Activated CD8-positive, alpha-beta T cell treated with anti-CD3 and anti-CD28 coated beads for 36 hours (primary cell): ENCODE measurements around the gene IL21R. TPM values are rescaled to one million over a fixed set of nuclear protein-coding genes. Genes with fewer than 3 reads are reported as not detected.

Experiments
- ATAC-seq: fragments of 200-7000 bp; cut with Tn5 transposase; one replicate; pipeline ENCODE4 v1.10.0; 2021; ENCODE audit warnings: mild to moderate bottlenecking, moderate library complexity
- CTCF ChIA-PET: fragments of 350-600 bp; sonication (Branson Sonifier 250); formaldehyde crosslinking; loops from one replicate; lab custom pipeline; 2021; ENCODE audit warnings: antibody characterized with exemption; lab: Charles Lee
- POLR2A ChIA-PET: fragments of 350-600 bp; sonication (Branson Sonifier 250); formaldehyde crosslinking; loops from one replicate; lab custom pipeline; 2021; ENCODE audit warnings: antibody characterized with exemption; lab: Charles Lee
- DNase-seq: peaks from one replicate; pipeline ENCODE4 v3.0.0-alpha.2; 2020
- H3K27ac Mint-ChIP-seq: one replicate; pipeline ENCODE4 v1.8.0; 2021; ENCODE audit warnings: mild to moderate bottlenecking, mixed read lengths
- H3K27me3 Mint-ChIP-seq: one replicate; pipeline ENCODE4 v1.8.0; 2021; ENCODE audit warnings: mixed read lengths
- H3K36me3 Mint-ChIP-seq: one replicate; pipeline ENCODE4 v1.8.0; 2021; ENCODE audit warnings: low read depth, mixed read lengths
- H3K4me1 Mint-ChIP-seq: one replicate; pipeline ENCODE4 v1.8.0; 2021; ENCODE audit warnings: low read depth, mixed read lengths
- H3K4me3 Mint-ChIP-seq: one replicate; pipeline ENCODE4 v1.8.0; 2021; ENCODE audit warnings: mild to moderate bottlenecking, moderate library complexity, mixed read lengths
- H3K9me3 Mint-ChIP-seq: one replicate; pipeline ENCODE4 v1.8.0; 2021; ENCODE audit warnings: mixed read lengths
- intact Hi-C: fragments of 100-400 bp; cut with micrococcal nuclease; formaldehyde crosslinking; loops from one replicate; pipeline ENCODE4 v1.10.0; 2022
- total RNA-seq, 2 experiments: library from RNA; stranded (reverse); gene quantifications; one replicate each; pipeline ENCODE4 v1.2.3, GENCODE V29; 2021
- TF ChIP-seq, protein P1 (sequence below): fragments of 200-600 bp; IDR thresholded peaks from one replicate; pipeline ENCODE4 v1.8.0; 2022; ENCODE audit warnings: antibody characterized with exemption, mild to moderate bottlenecking

Gene IL21R
- total RNA-seq, 2 experiments from 2014 or later, result 95.6 to 97.2 TPM

DNA sequence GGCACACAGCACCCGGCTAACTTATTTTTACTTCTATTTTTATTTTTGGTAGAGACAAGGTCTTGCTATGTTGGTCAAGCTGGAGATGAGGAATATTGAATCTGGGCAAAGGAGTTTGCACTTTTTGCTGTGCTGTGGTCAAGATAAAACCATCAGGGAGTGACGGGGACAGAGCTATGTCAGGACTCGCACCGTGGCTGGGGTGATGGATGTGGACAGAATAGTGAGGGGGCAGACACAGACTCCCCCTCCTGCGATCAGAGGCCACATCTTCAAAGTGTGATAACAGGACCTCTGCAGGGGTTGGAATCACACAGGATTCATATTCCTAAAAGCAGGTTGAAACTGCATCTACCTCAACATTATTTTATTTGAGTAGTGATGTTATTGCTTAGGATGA, 25.6 kb downstream of the IL21R start:
- ATAC-seq (no peak), DNase-seq (peak; percentile 1)
- peaks cover 81% of the 10 kb centered on the region for H3K4me1 Mint-ChIP-seq
- peaks cover 88% of the 10 kb centered on the region for H3K36me3 Mint-ChIP-seq
- H3K27me3 Mint-ChIP-seq, result no peaks in the 10 kb centered on the region
- intact Hi-C loops, result loop anchor here (2.0 kb wide), 1 partner anchor 19 kb away; no protein-coding TSS in a partner anchor
- H3K4me3 Mint-ChIP-seq, result peak overlapping the region; percentile 64
- ChIA-PET CTCF (interaction anchor here (1.0 to 2.3 kb wide), 4 partner anchors 10 to 193 kb away, joined by 3 to 8 read pairs (median 6); no protein-coding TSS in a partner anchor), POLR2A (interaction anchor here (0.6 to 9.6 kb wide), 13 partner anchors 10 to 228 kb away, joined by 3 to 85 read pairs (median 5); partner anchors contain the start of gene IL21R)
- peak overlapping the region; percentile 92 for H3K27ac Mint-ChIP-seq
- TF ChIP-seq, protein P1, sequence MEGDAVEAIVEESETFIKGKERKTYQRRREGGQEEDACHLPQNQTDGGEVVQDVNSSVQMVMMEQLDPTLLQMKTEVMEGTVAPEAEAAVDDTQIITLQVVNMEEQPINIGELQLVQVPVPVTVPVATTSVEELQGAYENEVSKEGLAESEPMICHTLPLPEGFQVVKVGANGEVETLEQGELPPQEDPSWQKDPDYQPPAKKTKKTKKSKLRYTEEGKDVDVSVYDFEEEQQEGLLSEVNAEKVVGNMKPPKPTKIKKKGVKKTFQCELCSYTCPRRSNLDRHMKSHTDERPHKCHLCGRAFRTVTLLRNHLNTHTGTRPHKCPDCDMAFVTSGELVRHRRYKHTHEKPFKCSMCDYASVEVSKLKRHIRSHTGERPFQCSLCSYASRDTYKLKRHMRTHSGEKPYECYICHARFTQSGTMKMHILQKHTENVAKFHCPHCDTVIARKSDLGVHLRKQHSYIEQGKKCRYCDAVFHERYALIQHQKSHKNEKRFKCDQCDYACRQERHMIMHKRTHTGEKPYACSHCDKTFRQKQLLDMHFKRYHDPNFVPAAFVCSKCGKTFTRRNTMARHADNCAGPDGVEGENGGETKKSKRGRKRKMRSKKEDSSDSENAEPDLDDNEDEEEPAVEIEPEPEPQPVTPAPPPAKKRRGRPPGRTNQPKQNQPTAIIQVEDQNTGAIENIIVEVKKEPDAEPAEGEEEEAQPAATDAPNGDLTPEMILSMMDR, result no peak
- peaks cover 4% of the 10 kb centered on the region for H3K9me3 Mint-ChIP-seq

DNA sequence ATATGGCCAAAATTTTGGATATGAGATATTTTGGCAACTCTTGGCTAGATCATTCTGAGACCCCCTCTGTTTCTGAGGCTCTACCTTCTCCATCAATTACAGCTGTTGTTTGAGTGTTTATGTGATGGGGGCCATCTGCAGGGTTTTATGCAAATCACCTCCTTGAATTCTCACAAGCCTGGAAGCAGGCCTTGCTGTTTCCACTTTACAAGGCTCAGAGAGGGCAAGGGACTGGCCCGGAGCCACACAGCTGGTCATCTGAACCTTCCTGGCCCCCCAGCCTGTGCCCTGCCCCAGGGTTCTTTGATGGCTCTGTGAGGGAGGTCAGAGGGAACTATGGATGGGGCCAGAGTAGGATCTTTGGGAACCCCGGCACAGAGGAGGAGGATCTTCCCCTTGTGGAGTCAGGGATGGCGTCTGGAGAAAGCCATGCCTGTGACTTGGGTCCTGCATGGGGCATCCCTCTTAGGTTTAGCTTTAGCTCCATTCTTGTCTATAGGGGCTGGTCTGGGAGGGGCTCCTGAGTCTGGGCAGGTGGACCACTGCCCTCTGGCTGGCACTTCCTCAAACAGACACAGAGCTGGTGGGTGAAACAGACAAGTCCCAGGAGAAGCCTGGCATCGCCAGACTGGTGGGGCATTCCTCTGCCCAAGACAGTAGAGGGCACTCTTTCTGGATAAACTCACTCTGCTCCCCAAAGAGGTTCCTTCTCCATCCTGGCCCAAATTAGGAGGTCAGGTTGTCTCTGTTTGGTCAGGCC, 26.2 kb downstream of the IL21R start:
- H3K9me3 Mint-ChIP-seq, result peaks cover 3% of the 10 kb centered on the region

DNA sequence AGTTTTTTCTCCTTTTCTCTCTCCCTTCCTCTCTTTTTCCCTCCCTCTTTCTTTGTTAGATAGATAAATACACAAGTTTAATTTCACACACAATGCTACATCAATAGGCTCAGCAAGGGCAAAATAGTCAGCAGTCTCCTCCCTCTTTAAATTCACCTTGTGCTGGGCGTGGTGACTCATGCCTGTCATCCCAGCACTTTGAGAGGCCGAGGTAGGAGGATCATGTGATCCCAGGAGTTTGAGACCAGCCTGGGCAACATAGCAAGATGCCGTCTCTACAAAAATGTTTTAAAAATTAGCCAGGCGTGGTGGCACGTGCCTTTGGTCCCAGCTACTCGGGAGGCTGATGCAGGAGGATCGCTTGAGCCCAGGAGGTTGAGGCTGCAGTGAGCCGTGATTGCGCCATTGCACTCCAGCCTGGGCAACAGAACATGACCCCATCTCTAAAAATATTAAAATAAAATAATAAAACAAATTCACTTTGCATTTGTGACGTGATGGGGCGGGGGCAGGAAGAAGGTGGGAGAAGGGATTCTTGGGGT, 27.4 kb downstream of the IL21R start:
- ChIA-PET CTCF (no interaction called here), POLR2A (interaction anchor here (2.4 to 9.6 kb wide), 3 partner anchors 14 to 24 kb away, joined by 9 to 85 read pairs (median 21); no protein-coding TSS in a partner anchor)
- Mint-ChIP-seq H3K9me3 (no peaks in the 10 kb centered on the region), H3K36me3 (peaks cover 88% of the 10 kb centered on the region), H3K4me1 (peaks cover 70% of the 10 kb centered on the region), H3K4me3 (peak overlapping the region; percentile 20), H3K27ac (peak overlapping the region; percentile 86), H3K27me3 (no peaks in the 10 kb centered on the region)
- DNase-seq, result peak; percentile 21
- intact Hi-C loops, result no loop called here
- TF ChIP-seq, protein P1, result no peak
- ATAC-seq, result no peak

More for the DNA sequence above, 26.2 kb downstream of the IL21R start:
- H3K4me3 Mint-ChIP-seq, result peak overlapping the region; percentile 38
- ChIA-PET POLR2A (interaction anchor here (0.6 to 9.6 kb wide), 10 partner anchors 9 to 109 kb away, joined by 3 to 85 read pairs (median 5); partner anchors contain the start of gene IL21R), CTCF (interaction anchor here (1.0 to 2.3 kb wide), 4 partner anchors 9 to 112 kb away, joined by 3 to 8 read pairs (median 4); no protein-coding TSS in a partner anchor)
- TF ChIP-seq, protein P1, result no peak
- peak overlapping the region; percentile 75 for H3K27ac Mint-ChIP-seq
- intact Hi-C loops, result no loop called here
- H3K36me3 Mint-ChIP-seq, result peaks cover 88% of the 10 kb centered on the region
- peaks cover 82% of the 10 kb centered on the region for H3K4me1 Mint-ChIP-seq
- ATAC-seq, result no peak
- no peaks in the 10 kb centered on the region for H3K27me3 Mint-ChIP-seq
- peak; percentile 8 for DNase-seq

DNA sequence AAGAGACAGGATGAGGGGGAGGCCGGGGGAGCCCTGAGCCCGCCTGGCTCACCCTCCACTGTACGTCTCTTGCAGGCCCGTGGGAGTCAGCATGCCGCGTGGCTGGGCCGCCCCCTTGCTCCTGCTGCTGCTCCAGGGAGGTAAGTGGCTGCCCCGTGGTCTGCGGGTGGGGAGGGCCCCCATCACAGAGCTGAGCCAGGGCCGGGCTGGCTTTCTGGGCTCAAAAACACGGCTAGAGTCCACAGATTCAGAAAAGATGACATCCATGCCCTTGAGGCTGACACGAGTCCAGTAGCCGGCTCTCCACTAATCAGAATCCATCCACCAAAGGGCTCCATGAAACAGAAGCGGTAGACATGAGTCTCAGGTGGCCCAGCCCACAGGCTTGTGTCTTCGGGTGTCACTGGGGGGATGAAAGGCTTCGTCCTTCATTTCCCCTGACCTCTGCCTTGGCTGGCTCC, 28.0 kb downstream of the IL21R start:
- no peaks in the 10 kb centered on the region for H3K9me3 Mint-ChIP-seq
- no peaks in the 10 kb centered on the region for H3K27me3 Mint-ChIP-seq
- DNase-seq, result peak; percentile 18
- intact Hi-C loops, result no loop called here
- TF ChIP-seq, protein P1, result no peak
- H3K4me3 Mint-ChIP-seq, result no peak overlapping the region
- peaks cover 88% of the 10 kb centered on the region for H3K36me3 Mint-ChIP-seq
- no peak for ATAC-seq
- ChIA-PET CTCF (no interaction called here), POLR2A (interaction anchor here (0.8 to 9.6 kb wide), 5 partner anchors 14 to 59 kb away, joined by 3 to 85 read pairs (median 9); no protein-coding TSS in a partner anchor)
- H3K4me1 Mint-ChIP-seq, result peaks cover 64% of the 10 kb centered on the region
- H3K27ac Mint-ChIP-seq, result peak overlapping the region; percentile 81
